A673 (cell line): ENCODE data around the gene SSH2.

Source experiments
- EZH2 ChIP-seq: fragments of 200-600 bp; sonication (generic); IDR thresholded peaks from 2 replicates; pipeline ENCODE4 v1.6.1; 2017; ENCODE audit warnings: borderline replicate concordance, low read depth, mild to moderate bottlenecking, mixed read lengths, antibody characterized with exemption, low read length; ENCODE audit not compliant: poor library complexity, severe bottlenecking
- TF ChIP-seq, protein P1 (sequence below): fragments of 300-800, 200-600 bp; sonication (generic); conservative IDR thresholded peaks from 2 replicates; pipeline ENCODE4 v1.5.1; 2017; ENCODE audit warnings: low read depth, mild to moderate bottlenecking, antibody characterized with exemption, low read length, moderate library complexity, mixed read lengths

DNA sequence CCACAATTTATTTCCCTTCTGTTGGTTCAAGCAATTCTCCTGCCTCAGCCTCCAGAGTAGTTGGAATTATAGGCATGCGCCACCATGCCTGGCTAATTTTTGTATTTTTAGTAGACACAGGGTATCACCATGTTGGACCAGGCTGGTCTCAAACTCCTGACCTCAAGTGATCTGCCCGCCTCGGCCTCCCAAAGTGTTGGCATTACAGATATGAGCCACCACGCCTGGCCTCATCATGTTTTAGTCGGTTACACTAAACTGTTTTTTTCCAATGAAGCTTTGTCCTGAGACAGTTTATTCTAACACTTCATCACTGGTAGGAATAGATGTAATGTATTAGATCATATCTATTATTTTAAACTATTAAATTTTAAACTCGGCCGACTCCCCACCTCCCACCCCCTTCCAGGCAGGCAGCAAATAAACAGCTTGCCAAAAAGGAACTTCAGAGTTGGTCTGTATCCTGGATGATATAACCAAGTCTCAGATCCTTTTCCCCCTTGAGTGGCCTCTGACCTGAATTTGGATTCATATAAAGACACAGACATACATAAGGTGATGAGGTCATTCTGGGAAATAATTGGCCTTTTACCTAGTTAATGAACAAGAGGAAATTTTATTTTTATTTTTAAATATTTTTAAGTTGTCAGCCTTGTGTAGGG is 288.9 kb downstream of the SSH2 start:
- TF ChIP-seq, protein P1, sequence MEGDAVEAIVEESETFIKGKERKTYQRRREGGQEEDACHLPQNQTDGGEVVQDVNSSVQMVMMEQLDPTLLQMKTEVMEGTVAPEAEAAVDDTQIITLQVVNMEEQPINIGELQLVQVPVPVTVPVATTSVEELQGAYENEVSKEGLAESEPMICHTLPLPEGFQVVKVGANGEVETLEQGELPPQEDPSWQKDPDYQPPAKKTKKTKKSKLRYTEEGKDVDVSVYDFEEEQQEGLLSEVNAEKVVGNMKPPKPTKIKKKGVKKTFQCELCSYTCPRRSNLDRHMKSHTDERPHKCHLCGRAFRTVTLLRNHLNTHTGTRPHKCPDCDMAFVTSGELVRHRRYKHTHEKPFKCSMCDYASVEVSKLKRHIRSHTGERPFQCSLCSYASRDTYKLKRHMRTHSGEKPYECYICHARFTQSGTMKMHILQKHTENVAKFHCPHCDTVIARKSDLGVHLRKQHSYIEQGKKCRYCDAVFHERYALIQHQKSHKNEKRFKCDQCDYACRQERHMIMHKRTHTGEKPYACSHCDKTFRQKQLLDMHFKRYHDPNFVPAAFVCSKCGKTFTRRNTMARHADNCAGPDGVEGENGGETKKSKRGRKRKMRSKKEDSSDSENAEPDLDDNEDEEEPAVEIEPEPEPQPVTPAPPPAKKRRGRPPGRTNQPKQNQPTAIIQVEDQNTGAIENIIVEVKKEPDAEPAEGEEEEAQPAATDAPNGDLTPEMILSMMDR, result no peak
- no peak for TF ChIP-seq EZH2
